Adrenal gland (tissue), 12 donors: ENCODE data around the gene VTCN1. TPM values are rescaled to one million over a fixed set of nuclear protein-coding genes. Genes with fewer than 3 reads are reported as not detected.
A peak's percentile ranks its signal among the peaks of the same experiment; 100 is the strongest.

Experiments
- DNase-seq, 7 donors: peaks; one replicate each; pipeline ENCODE4 v3.0.0-alpha.2; 2019 to 2020
- H3K27ac ChIP-seq, 5 donors: fragments of 200-600 bp; sonication (generic) in 4 of 5; 1 replicate in 3 of 5; 2 replicates in 2 of 5; pipeline versions ENCODE4 v1.5.1 to v1.8.0; 2016 to 2020; ENCODE audit warnings: mild to moderate bottlenecking in 1 of 5
- H3K27me3 ChIP-seq: fragments of 200-600 bp; 2 replicates; pipeline ENCODE4 v1.8.0; 2021
- H3K36me3 ChIP-seq, 2 donors: fragments of 200-600 bp; replicated peaks in 1 of 2; 1 replicate in 1 of 2; 2 replicates in 1 of 2; pipeline versions ENCODE4 v1.5.1 to v1.8.0; 2018 to 2022
- H3K4me1 ChIP-seq, 2 donors: fragments of 200-600 bp; replicated peaks in 1 of 2; 1 replicate in 1 of 2; 2 replicates in 1 of 2; pipeline versions ENCODE4 v1.5.1 to v1.8.0; 2018 to 2021
- H3K4me3 ChIP-seq, 4 donors: fragments of 200-600 bp; sonication (generic) in 3 of 4; one replicate each; pipeline ENCODE4 v1.5.1; 2016 to 2018
- H3K9me3 ChIP-seq, 3 donors: fragments of 200-600 bp; sonication (generic) in 1 of 3; replicated peaks in 1 of 3; 1 replicate in 2 of 3; 2 replicates in 1 of 3; pipeline versions ENCODE4 v1.5.1 to v1.8.0; 2016 to 2021
- CTCF ChIP-seq, 6 experiments: fragments of 450-650 bp in 4 of 6; fragments of 200-600 bp in 2 of 6; sonication (generic) in 1 of 6; IDR thresholded peaks; 1 replicate in 5 of 6; 2 replicates in 1 of 6; pipeline versions ENCODE4 v1.5.1 to v1.8.0; 2016 to 2021; ENCODE audit warnings: antibody characterized with exemption in 6 of 6, mild to moderate bottlenecking in 2 of 6, moderate library complexity in 1 of 6
- POLR2A ChIP-seq, 2 donors: fragments of 450-650 bp; IDR thresholded peaks; one replicate each; pipeline ENCODE4 v1.6.1; 2017; ENCODE audit warnings: antibody characterized with exemption in 2 of 2, mild to moderate bottlenecking in 2 of 2, moderate library complexity in 1 of 2
- WGBS, 4 donors: extraction: QIAGEN DNeasy Blood & Tissue Kit in 2 of 4; methylation state at CpG; one replicate each; pipeline versions ENCODE4 v1.1.5 to v1.1.7; 2013 to 2017; 5-methylcytosine and 5-hydroxymethylcytosine counted together
- intact Hi-C, 2 donors: fragments of 100-400 bp; cut with DNase I; formaldehyde crosslinking; loops; one replicate each; pipeline versions ENCODE4 v1.14.1 to v1.15.0; 2022 to 2023
- microRNA counts, 2 donors: library from miRNA; unstranded; fragments of <30 nt; microRNA quantifications; one replicate each; lab custom pipeline; 2016
- microRNA-seq, 3 donors: library from miRNA; unstranded; fragments of <30 nt; microRNA quantifications; one replicate each; pipeline ENCODE4, GENCODE V29; 2017 to 2020
- polyA plus RNA-seq, 3 donors: library from polyadenylated mRNA; stranded (reverse); fragments of 200-250 nt in 2 of 3; fragments of 350-450 nt in 1 of 3; fragmentation: Illumina TruSeq in 1 of 3; extraction: RNeasy Lipid Tissue Mini Kit (QIAGEN cat#74804) in 1 of 3; gene quantifications; one replicate each; pipeline ENCODE4 v1.2.3, GENCODE V29; 2013 to 2014
- small RNA-seq, 2 donors: library from RNA; depleted of rRNA; stranded (forward); fragments of <200 nt; gene quantifications; one replicate each; pipeline ENCODE3, GENCODE V24; 2016
- total RNA-seq, 9 donors: library from RNA; depleted of rRNA in 4 of 9; stranded (reverse); fragments of >200 nt in 4 of 9; fragments of 120-200 nt in 1 of 9; fragmentation: NEBNext Ultra II Directional in 1 of 9; extraction: Animal tissue kit (Norgen Biotek cat#: 25700) in 1 of 9; gene quantifications; one replicate each; pipeline versions ENCODE4 v1.1.0 to v1.2.4, GENCODE V29; 2013 to 2023
- donor health status: healthy with polysubstance abuse.
- donor health status: Bipolar disorder and iron deficiency.
- donor health status: DM: yes; HTN: yes; CAD: no.
- donor health status: DM: no; HTN: no; CAD: no.
- donor health status: DM: no; HTN: no; CAD: no.
- donor health status: DM: yes; HTN: yes; CAD: no.

Gene VTCN1
- total and polyA plus RNA-seq, 12 donors, result 0.11 TPM; not detected in 11

- no peak overlapping the region for H3K27ac ChIP-seq
- no peak for DNase-seq
- no peak for TF ChIP-seq CTCF (IDR thresholded peaks at IDR 0.05)
- no peak for TF ChIP-seq POLR2A (IDR thresholded peaks at IDR 0.05)
- H3K9me3 ChIP-seq, result no peaks in the 10 kb centered on the region
- H3K36me3 ChIP-seq, result no peaks in the 10 kb centered on the region
- H3K4me3 ChIP-seq, result no peak overlapping the region
- 85 to 89% (median 86%) methylated on average over 7 of the region's 7 CpGs for WGBS, 4 donors
- intact Hi-C loops, result no loop called here
- peaks cover 19 to 23% of the 10 kb centered on the region in 2 donors for H3K4me1 ChIP-seq
- no peaks in the 10 kb centered on the region for H3K27me3 ChIP-seq
These were observed 115.7 kb downstream of the VTCN1 start for GRCh38 chr1:117094841-117095604.

- peak in 1 of 7 donors; percentile 61 for DNase-seq
- Histone ChIP-seq H3K4me3 (no peak overlapping the region), H3K4me1 (peaks cover 19 to 23% of the 10 kb centered on the region in 2 donors), H3K9me3 (no peaks in the 10 kb centered on the region), H3K27ac (peak overlapping the region in 4 of 5 donors; percentile 37 to 90 (median 84)), H3K27me3 (no peaks in the 10 kb centered on the region), H3K36me3 (no peaks in the 10 kb centered on the region)
- 88 to 96% (median 93%) methylated on average over 6 of the region's 6 CpGs for WGBS, 4 donors
- intact Hi-C loops, result no loop called here
- TF ChIP-seq POLR2A (IDR thresholded peaks at IDR 0.05) (no peak), CTCF (IDR thresholded peaks at IDR 0.05) (peak in 4 of 6 experiments; percentile 22 to 29 (median 24))
These were observed 116.7 kb downstream of the VTCN1 start for GRCh38 chr1:117093870-117094621.

MicroRNAs within 50 kb of the gene (microRNA counts, 767-probe panel; counts per million panel counts)
- microRNA hsa-miR-942 (lab: Ali Mortazavi, UCI), result 0 counts per million in 2 donors

Small RNA genes lying within 50 kb of the gene (microRNA-seq; reads per million reads assigned to microRNA genes)
- gene MIR942, result 14.7 to 16.2 (median 14.9) reads per million in 3 donors

Small RNA genes lying within 50 kb of the gene (small RNA-seq; reads per million reads assigned to genes)
- 0.71 to 0.75 reads per million in 2 donors for gene MIR942
- gene RF00017, result 0 reads per million in 2 donors

Other genes starting within 250 kb of the VTCN1 start
- 1 to 10 TPM in 7 of 9 donors, under 1 TPM in 2; 0.47 to 4.9 (median 1.6) TPM for gene CD101, start 209.2 kb downstream of the VTCN1 start, total RNA-seq
- 1 to 10 TPM; 1.8 to 7.5 (median 6.1) TPM for gene CD101, start 209.2 kb downstream of the VTCN1 start, polyA plus RNA-seq
- gene TTF2, start 150.6 kb downstream of the VTCN1 start, total RNA-seq, result 10 to 100 TPM; 10.3 to 28.2 (median 21.3) TPM
- 10 to 100 TPM in 1 of 3 donors, 1 to 10 TPM in 2; 3.5 to 15.0 (median 3.9) TPM for gene TTF2, start 150.6 kb downstream of the VTCN1 start, polyA plus RNA-seq
- gene TRIM45, start 89.2 kb downstream of the VTCN1 start, total RNA-seq, result 10 to 100 TPM in 2 of 9 donors, 1 to 10 TPM in 6, under 1 TPM in 1; 0.85 to 14.9 (median 4.4) TPM
- 10 to 100 TPM in 2 of 3 donors, 1 to 10 TPM in 1; 3.3 to 44.0 (median 29.9) TPM for gene TRIM45, start 89.2 kb downstream of the VTCN1 start, polyA plus RNA-seq
- 10 to 100 TPM; 29.0 to 45.2 (median 38.5) TPM for gene MAN1A2, start 156.5 kb upstream of the VTCN1 start, total RNA-seq
- gene MAN1A2, start 156.5 kb upstream of the VTCN1 start, polyA plus RNA-seq, result 10 to 100 TPM in 1 of 3 donors, 1 to 10 TPM in 2; 4.4 to 31.2 (median 7.2) TPM